HCEC 1CT (cell line): Measurements from ENCODE around the gene SSNA1.

Source experiments
- DNase-seq: peaks from one replicate; pipeline ENCODE4 v3.0.0-alpha.2; 2017

Gene SSNA1

GRCh38 chr9:137204731-137205125 lies 16.3 kb downstream of the SSNA1 start:
- DNase-seq, result no peak

GRCh38 chr9:137205126-137206069 lies 16.9 kb downstream of the SSNA1 start, which contains the start of the genes NDOR1 and TMEM203:
Gene NDOR1 (plus strand): TSS chr9:137205700. CDS start chr9:137205778, 78 bp downstream.
Gene TMEM203 (minus strand): TSS chr9:137205648. CDS start chr9:137205414, 234 bp downstream.
- peak; percentile 74 for DNase-seq

- DNase-seq, result no peak
These were observed 18.1 kb downstream of the SSNA1 start for GRCh38 chr9:137206602-137207001.

GRCh38 chr9:137211532-137211931 lies 23.1 kb downstream of the SSNA1 start:
- no peak for DNase-seq

GRCh38 chr9:137212520-137212919 lies 24.0 kb downstream of the SSNA1 start:
- DNase-seq, result no peak

- no peak for DNase-seq
These were observed 24.9 kb downstream of the SSNA1 start for GRCh38 chr9:137213160-137214060.

DNA sequence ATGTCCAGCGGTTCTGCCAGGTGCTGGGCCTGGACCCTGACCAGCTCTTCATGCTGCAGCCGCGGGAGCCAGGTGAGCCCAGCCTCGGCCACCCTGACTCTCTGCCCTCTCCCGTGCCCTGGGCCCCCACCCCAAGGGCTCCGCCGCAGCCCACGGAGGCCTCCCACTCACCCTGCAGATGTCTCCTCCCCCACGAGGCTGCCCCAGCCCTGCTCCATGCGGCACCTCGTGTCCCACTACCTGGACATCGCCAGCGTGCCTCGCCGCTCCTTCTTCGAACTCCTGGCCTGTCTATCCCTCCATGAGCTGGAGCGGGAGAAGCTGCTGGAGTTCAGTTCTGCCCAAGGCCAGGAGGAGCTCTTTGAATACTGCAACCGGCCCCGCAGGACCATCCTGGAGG lies 26.1 kb downstream of the SSNA1 start:
- DNase-seq, result no peak

GRCh38 chr9:137215196-137215986 lies 26.9 kb downstream of the SSNA1 start:
- no peak for DNase-seq

GRCh38 chr9:137216188-137216965 lies 27.9 kb downstream of the SSNA1 start:
- no peak for DNase-seq

- DNase-seq, result no peak
These were observed 29.1 kb downstream of the SSNA1 start for GRCh38 chr9:137217276-137218211.

GRCh38 chr9:137218212-137218753 lies 29.8 kb downstream of the SSNA1 start:
- no peak for DNase-seq

DNA sequence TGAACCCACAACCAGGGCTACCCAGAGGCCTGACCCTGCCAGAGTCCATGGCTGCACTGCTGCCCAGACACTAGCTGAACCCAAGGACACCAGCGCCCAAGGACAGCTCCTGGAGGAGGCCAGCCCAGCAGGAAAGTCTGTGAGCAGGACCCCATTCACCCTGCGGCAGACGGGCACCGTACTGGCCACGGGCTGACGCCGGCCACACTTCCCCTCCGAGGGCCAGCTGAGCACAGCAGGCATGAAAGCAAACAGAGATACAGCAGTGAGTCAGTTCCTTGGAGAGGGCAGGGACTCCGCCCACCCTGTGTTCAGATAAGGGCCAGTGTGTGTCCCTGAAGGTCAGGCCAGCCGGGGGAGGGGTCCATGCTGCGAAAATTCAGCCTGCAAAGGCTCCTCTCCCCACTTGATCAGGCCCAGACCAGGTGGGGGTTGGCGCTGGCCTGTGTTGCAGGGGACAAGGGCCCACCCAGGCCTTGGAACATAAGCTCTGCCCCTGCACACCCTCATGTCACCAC lies 30.3 kb downstream of the SSNA1 start:
- DNase-seq, result no peak

- no peak for DNase-seq
These were observed 31.4 kb downstream of the SSNA1 start for GRCh38 chr9:137219757-137220316.

GRCh38 chr9:137220317-137221094 lies 32.0 kb downstream of the SSNA1 start:
- DNase-seq, result no peak

DNA sequence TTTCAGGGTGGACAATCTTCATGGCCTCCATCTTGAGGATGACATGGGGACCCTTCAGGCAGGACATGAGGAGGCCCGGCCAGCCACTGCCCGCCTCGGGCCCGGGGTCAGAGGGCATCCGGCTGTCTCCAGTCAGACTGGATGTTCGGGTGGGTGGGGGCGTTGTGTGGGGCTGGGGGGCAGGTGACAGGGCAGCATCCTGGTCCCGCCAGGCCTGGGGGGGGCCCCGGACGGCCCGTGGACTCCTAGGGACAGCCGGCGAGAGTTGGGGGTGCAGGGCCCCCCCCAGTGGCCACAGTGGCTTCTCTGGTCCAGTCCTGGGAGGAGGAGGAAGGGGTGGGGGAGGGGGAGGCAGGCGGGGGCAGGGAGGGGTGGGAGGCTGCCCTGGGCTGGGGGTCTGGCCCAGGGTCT lies 32.6 kb downstream of the SSNA1 start:
- no peak for DNase-seq

GRCh38 chr9:137221506-137222111 lies 33.1 kb downstream of the SSNA1 start:
- no peak for DNase-seq

- DNase-seq, result no peak
These were observed 34.0 kb downstream of the SSNA1 start, which contains the start of gene RNF208 for GRCh38 chr9:137222190-137223077. Gene RNF208 (minus strand): TSS chr9:137222240. CDS start chr9:137221212, 1,028 bp downstream.
